HepG2 (cell line): ENCODE measurements around the gene LINGO1. TPM values are rescaled to one million over a fixed set of nuclear protein-coding genes. Genes with fewer than 3 reads are reported as not detected.

Experiments used
- ATAC-seq: fragments of 200-7000 bp; cut with Tn5 transposase; 3 replicates; pipeline ENCODE4 v1.9.1; 2020; ENCODE audit warnings: mild to moderate bottlenecking, moderate library complexity
- BruUV-seq: library from RNA; stranded (reverse); fragments of 400-500 nt; replicated peaks from 2 replicates; lab custom pipeline; 2021; lab: Mats Ljungman, UMichigan
- CTCF ChIA-PET: fragments of 300-600 bp; formaldehyde crosslinking; extraction: SDS; loops from one replicate; lab custom pipeline; 2021; ENCODE audit warnings: low total read pairs, inconsistent platforms, low intra/inter-chr PET ratio; lab: Yijun Ruan, JAX
- POLR2A ChIA-PET: fragments of 350-600 bp; sonication (Branson Sonifier 250); formaldehyde crosslinking; loops from one replicate; lab custom pipeline; 2020; ENCODE audit warnings: antibody characterized with exemption, inconsistent platforms; lab: Yijun Ruan, JAX
- DNase-seq: peaks from one replicate; pipeline ENCODE4 v3.0.0-alpha.2; 2015; ENCODE audit warnings: low spot score
- FAIRE-seq: peaks from 3 replicates; lab custom pipeline; 2011; peaks lifted over from hg19 to GRCh38; lab: Jason Lieb, UNC
- H2AFZ ChIP-seq: one replicate; pipeline ENCODE4 v1.6.1; 2011; ENCODE audit warnings: low read length, inconsistent platforms
- H3K27ac ChIP-seq: fragments of 300-600 bp; 3 replicates; pipeline ENCODE4 v1.8.0; 2011; ENCODE audit warnings: mixed run types, mild to moderate bottlenecking, mixed read lengths, low read length, inconsistent platforms; ENCODE audit not compliant: insufficient read depth; ENCODE audit errors: extremely low read length
- H3K27me3 ChIP-seq, 2 experiments: fragments of 200-600 bp in 1 of 2; 2 replicates in 1 of 2; 3 replicates in 1 of 2; pipeline versions ENCODE4 v1.6.0 to v1.8.0; 2011; ENCODE audit warnings: low read length in 2 of 2, mild to moderate bottlenecking in 2 of 2, moderate library complexity in 2 of 2, inconsistent platforms in 1 of 2; ENCODE audit not compliant: insufficient read depth in 2 of 2, control insufficient read depth in 1 of 2
- H3K36me3 ChIP-seq, 2 experiments: fragments of 200-600 bp in 1 of 2; replicated peaks in 1 of 2; 2 replicates in 1 of 2; 3 replicates in 1 of 2; pipeline versions ENCODE4 v1.5.1 to v1.8.0; 2011; ENCODE audit warnings: low read length in 2 of 2, inconsistent platforms in 1 of 2; ENCODE audit not compliant: insufficient read depth in 2 of 2, control insufficient read depth in 1 of 2
- H3K4me1 ChIP-seq: 2 replicates; pipeline ENCODE4 v1.5.1; 2012; ENCODE audit warnings: low read length, inconsistent platforms; ENCODE audit not compliant: insufficient read depth
- H3K4me2 ChIP-seq: 2 replicates; pipeline ENCODE4 v1.6.0; 2011; ENCODE audit warnings: low read depth, low read length, inconsistent platforms
- H3K4me3 ChIP-seq, 3 experiments: fragments of 200-600 bp in 1 of 3; sonication (generic), shearing (Covaris generic) in 1 of 3; replicated peaks in 1 of 3; 2 replicates each; pipeline ENCODE4 v1.5.1; 2011 to 2016; ENCODE audit warnings: low read length in 3 of 3, inconsistent platforms in 2 of 3, low read depth in 2 of 3, mild to moderate bottlenecking in 2 of 3, control low read depth in 1 of 3, mixed read lengths in 1 of 3; ENCODE audit not compliant: insufficient read depth in 1 of 3
- H3K79me2 ChIP-seq: one replicate; pipeline ENCODE4 v1.6.1; 2011; ENCODE audit warnings: low read length, inconsistent platforms; ENCODE audit not compliant: insufficient read depth
- H3K9ac ChIP-seq: 2 replicates; pipeline ENCODE4 v1.6.0; 2011; ENCODE audit warnings: mild to moderate bottlenecking, low read depth, low read length, inconsistent platforms; ENCODE audit not compliant: insufficient read depth
- H3K9me3 ChIP-seq: 2 replicates; pipeline ENCODE4 v1.5.1; 2012; ENCODE audit warnings: mild to moderate bottlenecking, low read length
- H4K20me1 ChIP-seq: 2 replicates; pipeline ENCODE4 v1.6.0; 2011; ENCODE audit warnings: inconsistent platforms, mild to moderate bottlenecking, low read length, moderate library complexity; ENCODE audit not compliant: insufficient read depth
- ADNP ChIP-seq: sonication (generic); formaldehyde crosslinking; IDR thresholded peaks from 2 replicates; pipeline ENCODE4 v1.4.0; 2020; ENCODE audit warnings: missing genetic modification reagents
- NONO ChIP-seq, 2 experiments: fragments of 450-650 bp in 1 of 2; sonication (generic) in 1 of 2; formaldehyde crosslinking in 1 of 2; IDR thresholded peaks in 1 of 2; conservative IDR thresholded peaks in 1 of 2; 2 replicates each; pipeline versions ENCODE4 v1.6.1 to v1.8.0; 2017 to 2022; ENCODE audit warnings: mild to moderate bottlenecking in 1 of 2, missing genetic modification reagents in 1 of 2, moderate library complexity in 1 of 2
- ZNF207 ChIP-seq: fragments of 450-650 bp; IDR thresholded peaks from 2 replicates; pipeline ENCODE4 v1.6.1; 2016; ENCODE audit warnings: antibody characterized with exemption, borderline replicate concordance
- ZNF251 ChIP-seq: sonication (generic); formaldehyde crosslinking; IDR thresholded peaks from 2 replicates; pipeline ENCODE4 v1.9.0; 2021; ENCODE audit warnings: mild to moderate bottlenecking, missing genetic modification reagents
- ZNF747 ChIP-seq: sonication (generic); formaldehyde crosslinking; IDR thresholded peaks from 2 replicates; pipeline ENCODE4 v1.8.1; 2023; ENCODE audit warnings: missing genetic modification reagents, mild to moderate bottlenecking, borderline replicate concordance
- ZNF790 ChIP-seq: sonication (generic); formaldehyde crosslinking; IDR thresholded peaks from 2 replicates; pipeline ENCODE4 v1.8.0; 2022; ENCODE audit warnings: missing genetic modification reagents, mild to moderate bottlenecking, borderline replicate concordance
- ZNF839 ChIP-seq: sonication (generic); formaldehyde crosslinking; IDR thresholded peaks from 2 replicates; pipeline ENCODE4 v1.4.0; 2020; ENCODE audit warnings: missing genetic modification reagents, mild to moderate bottlenecking, borderline replicate concordance
- ZSCAN12 ChIP-seq: sonication (generic); formaldehyde crosslinking; IDR thresholded peaks from 2 replicates; pipeline ENCODE4 v1.9.0; 2021; ENCODE audit warnings: mild to moderate bottlenecking, missing genetic modification reagents
- WGBS: methylation state at CpG from one replicate; pipeline ENCODE4 v1.1.6; 2017; ENCODE audit warnings: low lambda C conversion rate; 5-methylcytosine and 5-hydroxymethylcytosine counted together
- in situ Hi-C: cut with HindIII; loops from 2 replicates; pipeline ENCODE4 v1.10.0; 2017; ENCODE audit warnings: low pct_unique_long_range_greater_than_20kb; ENCODE audit not compliant: extremely low pct_ligation_motif_present
- intact Hi-C: fragments of 100-400 bp; cut with micrococcal nuclease; formaldehyde crosslinking; loops from one replicate; pipeline ENCODE4 v1.10.0; 2022; ENCODE audit not compliant: unreplicated experiment
- polyA plus RNA-seq, 8 experiments: library from polyadenylated mRNA; depleted of rRNA in 3 of 8; stranded (reverse) in 7 of 8; unstranded in 1 of 8; fragments of >200 nt; fragmentation: Illumina TruSeq in 4 of 8; extraction: Trizol in 4 of 8; gene quantifications; 2 replicates each; pipeline versions ENCODE4 v1.2.1 to v1.2.3, GENCODE V29; 2011 to 2016; ENCODE audit warnings: low read depth in 4 of 8, missing spikeins in 1 of 8, mixed read lengths in 1 of 8; ENCODE audit not compliant: insufficient read depth in 1 of 8
- total RNA-seq, 5 experiments: library from RNA; depleted of rRNA; stranded (reverse); fragments of >200 nt; fragmentation: Illumina TruSeq; extraction: Trizol; gene quantifications; 2 replicates each; pipeline ENCODE4 v1.2.3, GENCODE V29; 2016; ENCODE audit warnings: low read depth in 1 of 5
- TF ChIP-seq, protein P1 (sequence below): sonication (generic); formaldehyde crosslinking; IDR thresholded peaks from 2 replicates; pipeline ENCODE4 v1.4.0; 2020; ENCODE audit warnings: missing genetic modification reagents
- TF ChIP-seq, protein P2 (sequence below): sonication (generic); formaldehyde crosslinking; IDR thresholded peaks from 2 replicates; pipeline ENCODE4 v1.8.1; 2023; ENCODE audit warnings: mild to moderate bottlenecking, missing genetic modification reagents
- TF ChIP-seq, protein P3 (sequence below): sonication (generic); formaldehyde crosslinking; IDR thresholded peaks from 2 replicates; pipeline ENCODE4 v1.5.1; 2020; ENCODE audit warnings: missing genetic modification reagents, mild to moderate bottlenecking, borderline replicate concordance
- TF ChIP-seq, protein P4 (sequence below): sonication (generic); formaldehyde crosslinking; conservative IDR thresholded peaks from 2 replicates; pipeline ENCODE4 v1.8.0; 2022; ENCODE audit warnings: missing genetic modification reagents
- TF ChIP-seq, protein P5 (sequence below): sonication (generic); formaldehyde crosslinking; conservative IDR thresholded peaks from 2 replicates; pipeline ENCODE4 v1.4.0; 2020; ENCODE audit warnings: missing genetic modification reagents

Gene LINGO1
- total and polyA plus RNA-seq, 2 of the 13 experiments (the other 11 are each of a cell fraction or from before 2014, with no cell fraction given): 0.07 TPM; not detected in 1

DNA sequence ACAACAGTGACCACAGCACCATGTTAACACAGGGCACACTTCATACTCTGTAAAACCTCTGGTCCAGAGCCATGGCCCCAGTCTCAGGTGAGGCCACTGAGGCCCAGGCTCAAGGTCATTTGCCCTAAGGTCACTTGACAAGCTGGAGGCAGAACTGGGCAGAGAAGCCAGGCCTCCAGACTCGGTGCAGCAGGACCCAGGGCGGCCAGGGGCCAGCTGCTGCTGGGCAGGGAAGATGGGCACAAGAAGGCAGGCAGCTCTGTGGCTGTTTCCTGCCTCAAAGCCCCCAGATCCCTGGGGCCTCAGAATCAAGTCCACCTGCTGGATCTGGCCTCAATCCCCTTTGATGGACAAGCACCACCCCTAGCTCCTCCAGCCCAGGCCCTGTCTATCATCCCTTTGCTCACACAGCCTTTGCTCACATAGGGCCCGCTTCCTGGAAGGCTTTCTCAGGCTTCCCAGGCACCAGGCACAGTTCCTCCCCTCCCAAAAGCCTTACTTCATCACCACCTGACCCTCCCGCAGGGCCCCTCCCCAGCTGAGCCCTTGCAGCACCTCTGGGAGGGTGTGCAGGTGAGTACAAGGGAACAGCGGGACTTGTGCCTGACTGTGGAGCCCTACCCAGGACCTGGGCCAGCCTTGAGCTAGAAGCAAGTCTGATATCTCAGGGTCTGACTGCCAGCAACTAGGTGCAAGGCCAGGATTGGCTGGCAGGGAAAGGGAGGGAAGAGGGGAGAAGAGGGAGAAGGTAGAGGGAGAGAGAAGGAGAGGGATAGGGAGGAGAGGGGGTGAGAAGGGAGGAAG lies 38.0 kb upstream of the LINGO1 start:
- Histone ChIP-seq H3K27me3 (peaks cover 1 to 10% of the 10 kb centered on the region in 2 experiments; a peak in 2 of 5 replicates), H3K79me2 (no peaks in the 10 kb centered on the region), H3K9me3 (no peaks in the 10 kb centered on the region), H2AFZ (no peak overlapping the region), H3K36me3 (no peaks in the 10 kb centered on the region), H3K9ac (no peak overlapping the region), H3K4me3 (no peak overlapping the region), H3K4me2 (no peak overlapping the region), H3K4me1 (no peaks in the 10 kb centered on the region), H4K20me1 (no peaks in the 10 kb centered on the region), H3K27ac (no peak overlapping the region)
- ATAC-seq (no peak), DNase-seq (no peak), FAIRE-seq (no peak)
- POLR2A ChIA-PET: no interaction called here
- WGBS: 31% methylated on average over 3 of the region's 5 CpGs
- intact Hi-C loops: no loop called here
- BruUV-seq: no TSS peak
- in situ Hi-C loops: no loop called here
- CTCF ChIA-PET: no interaction called here
- TF ChIP-seq, protein P1, sequence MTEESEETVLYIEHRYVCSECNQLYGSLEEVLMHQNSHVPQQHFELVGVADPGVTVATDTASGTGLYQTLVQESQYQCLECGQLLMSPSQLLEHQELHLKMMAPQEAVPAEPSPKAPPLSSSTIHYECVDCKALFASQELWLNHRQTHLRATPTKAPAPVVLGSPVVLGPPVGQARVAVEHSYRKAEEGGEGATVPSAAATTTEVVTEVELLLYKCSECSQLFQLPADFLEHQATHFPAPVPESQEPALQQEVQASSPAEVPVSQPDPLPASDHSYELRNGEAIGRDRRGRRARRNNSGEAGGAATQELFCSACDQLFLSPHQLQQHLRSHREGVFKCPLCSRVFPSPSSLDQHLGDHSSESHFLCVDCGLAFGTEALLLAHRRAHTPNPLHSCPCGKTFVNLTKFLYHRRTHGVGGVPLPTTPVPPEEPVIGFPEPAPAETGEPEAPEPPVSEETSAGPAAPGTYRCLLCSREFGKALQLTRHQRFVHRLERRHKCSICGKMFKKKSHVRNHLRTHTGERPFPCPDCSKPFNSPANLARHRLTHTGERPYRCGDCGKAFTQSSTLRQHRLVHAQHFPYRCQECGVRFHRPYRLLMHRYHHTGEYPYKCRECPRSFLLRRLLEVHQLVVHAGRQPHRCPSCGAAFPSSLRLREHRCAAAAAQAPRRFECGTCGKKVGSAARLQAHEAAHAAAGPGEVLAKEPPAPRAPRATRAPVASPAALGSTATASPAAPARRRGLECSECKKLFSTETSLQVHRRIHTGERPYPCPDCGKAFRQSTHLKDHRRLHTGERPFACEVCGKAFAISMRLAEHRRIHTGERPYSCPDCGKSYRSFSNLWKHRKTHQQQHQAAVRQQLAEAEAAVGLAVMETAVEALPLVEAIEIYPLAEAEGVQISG (CRISPR knock-in tag): no peak
- no peak for TF ChIP-seq ZNF839 (CRISPR knock-in tag)
- no peak for TF ChIP-seq ADNP
- TF ChIP-seq, protein P2, sequence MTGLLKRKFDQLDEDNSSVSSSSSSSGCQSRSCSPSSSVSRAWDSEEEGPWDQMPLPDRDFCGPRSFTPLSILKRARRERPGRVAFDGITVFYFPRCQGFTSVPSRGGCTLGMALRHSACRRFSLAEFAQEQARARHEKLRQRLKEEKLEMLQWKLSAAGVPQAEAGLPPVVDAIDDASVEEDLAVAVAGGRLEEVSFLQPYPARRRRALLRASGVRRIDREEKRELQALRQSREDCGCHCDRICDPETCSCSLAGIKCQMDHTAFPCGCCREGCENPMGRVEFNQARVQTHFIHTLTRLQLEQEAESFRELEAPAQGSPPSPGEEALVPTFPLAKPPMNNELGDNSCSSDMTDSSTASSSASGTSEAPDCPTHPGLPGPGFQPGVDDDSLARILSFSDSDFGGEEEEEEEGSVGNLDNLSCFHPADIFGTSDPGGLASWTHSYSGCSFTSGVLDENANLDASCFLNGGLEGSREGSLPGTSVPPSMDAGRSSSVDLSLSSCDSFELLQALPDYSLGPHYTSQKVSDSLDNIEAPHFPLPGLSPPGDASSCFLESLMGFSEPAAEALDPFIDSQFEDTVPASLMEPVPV (CRISPR knock-in tag): no peak
- TF ChIP-seq NONO (IDR thresholded peaks at IDR 0.05): no peak
- TF ChIP-seq NONO (CRISPR knock-in tag; conservative IDR thresholded peaks at IDR 0.05): no peak
- TF ChIP-seq, protein P3, sequence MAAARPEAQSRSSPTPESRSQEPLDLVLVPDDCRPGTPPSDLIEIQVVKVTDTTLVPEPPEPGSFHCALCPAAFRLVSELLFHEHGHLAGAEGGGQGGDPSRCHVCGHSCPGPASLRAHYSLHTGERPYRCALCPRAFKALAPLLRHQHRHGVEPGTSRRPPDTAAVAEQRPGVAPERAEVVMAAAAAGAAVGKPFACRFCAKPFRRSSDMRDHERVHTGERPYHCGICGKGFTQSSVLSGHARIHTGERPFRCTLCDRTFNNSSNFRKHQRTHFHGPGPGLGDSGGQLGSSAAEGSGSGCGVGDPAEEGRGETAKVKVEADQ: no peak
- no peak for TF ChIP-seq ZNF747 (CRISPR knock-in tag)
- TF ChIP-seq ZSCAN12 (CRISPR knock-in tag): no peak
- TF ChIP-seq, protein P4, sequence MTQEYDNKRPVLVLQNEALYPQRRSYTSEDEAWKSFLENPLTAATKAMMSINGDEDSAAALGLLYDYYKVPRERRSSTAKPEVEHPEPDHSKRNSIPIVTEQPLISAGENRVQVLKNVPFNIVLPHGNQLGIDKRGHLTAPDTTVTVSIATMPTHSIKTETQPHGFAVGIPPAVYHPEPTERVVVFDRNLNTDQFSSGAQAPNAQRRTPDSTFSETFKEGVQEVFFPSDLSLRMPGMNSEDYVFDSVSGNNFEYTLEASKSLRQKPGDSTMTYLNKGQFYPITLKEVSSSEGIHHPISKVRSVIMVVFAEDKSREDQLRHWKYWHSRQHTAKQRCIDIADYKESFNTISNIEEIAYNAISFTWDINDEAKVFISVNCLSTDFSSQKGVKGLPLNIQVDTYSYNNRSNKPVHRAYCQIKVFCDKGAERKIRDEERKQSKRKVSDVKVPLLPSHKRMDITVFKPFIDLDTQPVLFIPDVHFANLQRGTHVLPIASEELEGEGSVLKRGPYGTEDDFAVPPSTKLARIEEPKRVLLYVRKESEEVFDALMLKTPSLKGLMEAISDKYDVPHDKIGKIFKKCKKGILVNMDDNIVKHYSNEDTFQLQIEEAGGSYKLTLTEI (CRISPR knock-in tag): no peak
- TF ChIP-seq, protein P5, sequence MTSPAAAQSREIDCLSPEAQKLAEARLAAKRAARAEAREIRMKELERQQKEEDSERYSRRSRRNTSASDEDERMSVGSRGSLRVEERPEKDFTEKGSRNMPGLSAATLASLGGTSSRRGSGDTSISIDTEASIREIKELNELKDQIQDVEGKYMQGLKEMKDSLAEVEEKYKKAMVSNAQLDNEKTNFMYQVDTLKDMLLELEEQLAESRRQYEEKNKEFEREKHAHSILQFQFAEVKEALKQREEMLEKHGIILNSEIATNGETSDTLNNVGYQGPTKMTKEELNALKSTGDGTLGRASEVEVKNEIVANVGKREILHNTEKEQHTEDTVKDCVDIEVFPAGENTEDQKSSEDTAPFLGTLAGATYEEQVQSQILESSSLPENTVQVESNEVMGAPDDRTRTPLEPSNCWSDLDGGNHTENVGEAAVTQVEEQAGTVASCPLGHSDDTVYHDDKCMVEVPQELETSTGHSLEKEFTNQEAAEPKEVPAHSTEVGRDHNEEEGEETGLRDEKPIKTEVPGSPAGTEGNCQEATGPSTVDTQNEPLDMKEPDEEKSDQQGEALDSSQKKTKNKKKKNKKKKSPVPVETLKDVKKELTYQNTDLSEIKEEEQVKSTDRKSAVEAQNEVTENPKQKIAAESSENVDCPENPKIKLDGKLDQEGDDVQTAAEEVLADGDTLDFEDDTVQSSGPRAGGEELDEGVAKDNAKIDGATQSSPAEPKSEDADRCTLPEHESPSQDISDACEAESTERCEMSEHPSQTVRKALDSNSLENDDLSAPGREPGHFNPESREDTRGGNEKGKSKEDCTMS (CRISPR knock-in tag): no peak
- no peak for TF ChIP-seq ZNF790 (CRISPR knock-in tag)
- TF ChIP-seq ZNF251 (CRISPR knock-in tag): no peak
- TF ChIP-seq ZNF207: no peak
